ENCODE data around the gene CBFA2T3.
"Not testable (repeated sequence)": the region's sequence is repeated elsewhere in the genome, so short reads cannot be mapped to it uniquely, and the experiment has no call there.

CBFA2T3 gene

DNA sequence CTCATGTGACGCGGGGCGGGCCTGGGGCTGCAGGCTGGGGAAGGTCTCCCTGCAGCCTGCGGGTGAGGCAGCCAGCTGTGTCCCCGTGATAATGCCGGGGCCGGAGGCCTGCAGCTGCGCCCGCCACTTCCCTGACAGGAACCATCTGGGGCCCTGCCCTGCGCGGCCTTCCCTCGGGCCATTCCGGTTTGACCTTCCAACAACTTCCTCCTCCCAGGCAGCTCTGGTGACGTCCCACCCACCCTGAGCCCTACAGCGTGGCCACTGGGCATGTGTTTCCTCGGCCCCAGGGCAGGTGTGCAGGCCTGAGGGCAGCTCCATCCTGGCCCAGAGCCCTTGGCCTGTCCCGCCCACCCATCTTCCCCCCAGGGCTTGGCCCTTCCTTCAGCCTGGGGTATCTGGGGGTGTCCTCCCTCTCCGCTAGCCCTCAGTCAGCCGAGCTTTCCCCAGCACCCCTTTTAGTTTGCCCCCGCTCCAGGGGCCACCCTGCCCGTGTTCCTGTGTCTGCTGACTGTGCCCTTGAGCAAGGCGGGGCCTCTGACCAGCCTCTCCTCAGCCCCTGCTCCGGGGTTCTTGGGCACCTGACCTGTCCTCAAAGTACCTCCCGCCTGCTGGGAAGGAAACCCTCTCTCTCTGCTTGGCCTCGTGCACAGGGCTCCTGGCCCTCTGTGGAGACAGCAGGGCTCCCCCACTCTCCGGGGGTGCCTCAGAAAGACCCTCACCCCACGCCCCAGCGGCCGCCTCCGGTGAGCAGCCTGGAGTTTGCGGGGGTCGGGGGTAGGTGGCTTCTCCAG is at the start of gene CBFA2T3:
CBFA2T3 (minus strand) TSS at position 190 of the 794 bp plus-strand sequence. CDS start 400 bp downstream, outside the sequence.
- in situ Hi-C loops (cut with MboI; ENCODE audit: low sequenced_read_pairs), result no loop called here

- in situ Hi-C loops (cut with MboI; ENCODE audit: low sequenced_read_pairs), result no loop called here
Observed at GRCh38 chr16:89026121-89026612, 49.2 kb upstream of the CBFA2T3 start.

GRCh38 chr16:89025636-89026035 is 48.6 kb upstream of the CBFA2T3 start:
- in situ Hi-C loops (cut with MboI; ENCODE audit: low sequenced_read_pairs), result no loop called here

DNA sequence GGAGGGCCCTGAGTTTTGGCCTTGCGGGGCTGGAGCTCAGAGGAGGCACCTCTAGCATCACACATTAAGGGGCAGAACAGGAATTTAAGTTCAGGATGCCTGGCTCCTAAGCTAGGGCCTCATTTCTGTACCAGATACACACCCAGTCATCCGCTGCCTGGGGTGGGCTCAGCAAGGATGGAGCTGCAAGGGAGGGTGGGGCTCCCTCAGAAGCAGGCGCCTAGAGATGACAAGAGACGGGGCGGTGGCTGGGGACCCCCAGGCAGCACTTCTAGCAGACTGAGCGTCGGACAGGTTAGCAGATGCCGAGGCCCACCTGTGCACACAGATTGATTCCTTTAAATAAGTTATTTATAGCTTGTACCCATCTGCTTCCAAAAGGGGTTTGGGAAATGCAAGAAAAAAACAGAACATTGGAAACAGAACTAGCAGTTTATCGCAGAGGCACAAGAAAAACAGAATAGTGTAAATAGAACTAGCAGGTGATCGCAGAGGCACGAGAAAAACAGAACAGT is 47.6 kb upstream of the CBFA2T3 start:
- in situ Hi-C loops (cut with MboI; ENCODE audit: low sequenced_read_pairs), result no loop called here

DNA sequence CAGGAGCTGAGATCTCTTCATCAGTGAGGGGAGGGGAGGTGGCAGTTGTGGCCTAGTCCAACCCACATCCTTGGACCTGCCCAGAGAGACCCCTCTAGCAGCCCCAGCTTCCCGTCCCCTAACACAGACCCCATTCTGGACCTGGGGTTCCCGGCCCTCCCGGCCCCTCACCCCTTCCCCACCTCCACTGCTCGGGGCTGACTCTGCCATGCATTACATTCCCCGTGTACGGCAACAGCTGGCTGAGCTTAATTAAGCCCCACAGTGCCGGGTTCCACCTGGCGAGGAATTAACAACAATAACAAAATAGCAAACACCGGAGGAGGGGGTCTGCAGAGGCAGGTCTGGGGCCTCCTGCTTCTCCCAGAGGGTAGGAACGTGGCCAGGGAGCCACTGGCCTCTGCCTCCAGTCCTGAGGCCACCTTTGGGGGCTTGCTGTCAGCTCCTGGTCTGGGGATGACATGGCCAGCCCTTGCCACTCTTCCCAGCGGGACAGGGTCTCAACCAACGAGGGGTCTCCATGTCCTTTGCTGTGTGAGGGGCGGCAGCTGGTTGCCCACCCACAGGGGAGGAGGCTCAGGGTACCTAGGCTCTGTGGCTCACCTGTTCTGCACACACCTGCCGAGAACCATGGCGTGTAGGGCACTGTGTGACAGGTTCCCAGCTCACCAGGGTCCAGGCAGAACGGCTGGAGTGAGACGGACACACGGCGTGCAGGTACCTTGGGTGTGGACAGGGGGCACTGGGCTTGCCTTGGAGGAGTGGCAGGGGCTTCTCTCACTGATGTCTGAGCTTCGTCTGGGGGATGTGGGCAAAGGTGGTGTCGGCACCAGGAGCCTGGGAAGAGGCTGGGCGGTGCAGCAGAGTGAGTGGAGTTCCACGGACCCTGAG is 46.9 kb upstream of the CBFA2T3 start:
- in situ Hi-C loops (cut with MboI; ENCODE audit: low sequenced_read_pairs), result no loop called here

GRCh38 chr16:89023151-89023551 is 46.1 kb upstream of the CBFA2T3 start:
- in situ Hi-C loops (cut with MboI; ENCODE audit: low sequenced_read_pairs), result no loop called here

DNA sequence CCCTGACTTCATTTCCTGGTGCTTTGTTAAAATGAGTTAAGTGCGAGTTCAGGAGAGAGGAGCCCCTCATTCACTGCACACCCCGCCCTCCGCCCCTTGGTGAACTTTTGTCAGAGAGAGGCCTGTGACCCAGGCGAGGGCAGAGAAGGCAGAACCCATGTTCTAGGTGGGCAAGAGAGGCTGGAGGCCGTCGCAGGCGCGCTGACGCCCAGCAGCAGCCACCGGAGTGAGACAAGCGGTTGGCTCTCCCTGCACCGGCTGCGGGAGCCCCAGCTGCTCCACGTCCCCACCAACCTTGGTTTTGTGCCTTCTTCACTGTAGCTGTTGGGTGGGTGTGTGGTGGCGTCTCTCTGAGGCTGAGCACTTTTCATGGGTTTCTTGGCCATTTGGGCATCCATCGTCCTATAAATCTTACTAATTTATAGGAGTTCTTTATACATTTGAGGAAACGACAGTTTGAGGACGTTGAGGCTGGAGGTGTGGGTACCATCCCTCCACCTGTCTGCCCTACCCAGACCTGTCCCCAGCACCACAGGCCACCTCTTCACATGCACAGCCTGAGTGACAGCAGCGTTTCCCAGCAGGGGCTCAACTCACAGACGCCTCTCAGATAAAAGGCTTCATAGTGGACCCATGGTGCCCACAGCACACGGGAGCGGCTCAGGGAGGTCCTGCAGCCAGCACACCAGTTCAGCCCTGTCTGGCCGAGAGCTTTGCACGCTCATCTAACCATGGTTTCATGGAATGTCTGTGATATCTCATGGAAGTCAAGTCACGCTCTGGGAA is 45.2 kb upstream of the CBFA2T3 start:
- in situ Hi-C loops (cut with MboI; ENCODE audit: low sequenced_read_pairs), result no loop called here

DNA sequence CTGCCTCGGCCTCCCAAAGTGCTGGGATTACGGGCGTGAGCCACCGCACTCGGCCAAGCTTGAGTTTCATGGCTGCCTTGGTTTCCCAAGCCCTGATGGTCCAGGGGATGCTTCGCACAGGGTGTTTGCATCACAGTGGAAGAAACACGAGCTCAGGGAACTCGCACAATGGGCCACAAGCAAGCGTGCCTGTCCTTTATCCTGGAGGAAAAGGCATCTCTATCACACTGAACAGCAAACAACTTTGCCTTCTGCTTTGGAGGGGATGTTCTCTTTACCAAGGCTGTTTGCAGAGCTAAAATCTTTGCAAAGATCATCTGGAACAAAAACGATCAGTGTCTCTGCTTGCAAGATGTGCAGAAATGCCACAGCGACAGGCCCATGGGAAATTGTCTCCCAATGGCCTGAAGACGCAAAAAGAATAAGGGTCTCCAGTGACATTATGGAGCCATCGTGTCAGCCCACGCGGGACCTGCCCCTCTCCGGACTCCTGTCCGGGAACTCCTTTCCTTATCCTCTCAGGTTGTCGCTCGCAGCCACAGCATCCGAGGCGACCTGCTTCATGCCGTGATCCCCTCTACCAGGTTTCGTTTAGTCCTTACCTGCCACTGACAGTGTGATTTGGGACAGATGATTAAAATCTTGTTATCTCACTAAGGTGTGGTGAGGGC is 44.1 kb upstream of the CBFA2T3 start:
- in situ Hi-C loops (cut with MboI; ENCODE audit: low sequenced_read_pairs), result no loop called here

GRCh38 chr16:89020068-89020924 is 43.3 kb upstream of the CBFA2T3 start:
- in situ Hi-C loops (cut with MboI; ENCODE audit: low sequenced_read_pairs), result no loop called here

DNA sequence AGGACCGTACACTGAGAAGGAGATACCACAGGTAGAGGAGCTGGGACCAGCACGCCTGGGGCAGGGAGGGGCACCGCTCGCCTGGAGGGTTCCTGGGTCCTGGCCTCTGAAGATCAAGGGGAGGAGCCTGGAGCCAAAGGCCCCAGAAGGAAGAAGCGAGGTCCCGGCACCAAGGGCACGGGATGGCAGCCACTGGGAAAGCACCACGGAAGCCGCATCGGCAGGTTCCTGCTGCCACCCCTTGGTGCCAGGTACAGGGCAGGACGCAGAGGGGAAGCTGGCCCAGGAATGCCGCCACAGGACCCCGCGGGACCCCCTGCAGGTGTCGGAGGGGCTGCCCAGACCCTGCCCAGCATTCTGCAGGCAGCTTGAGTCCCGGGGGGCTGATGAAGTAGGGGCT is 42.5 kb upstream of the CBFA2T3 start:
- in situ Hi-C loops (cut with MboI; ENCODE audit: low sequenced_read_pairs), result no loop called here

GRCh38 chr16:89018282-89019158 is 41.5 kb upstream of the CBFA2T3 start:
- in situ Hi-C loops (cut with MboI; ENCODE audit: low sequenced_read_pairs), result no loop called here

- in situ Hi-C loops (cut with MboI; ENCODE audit: low sequenced_read_pairs), result no loop called here
Observed at GRCh38 chr16:89017543-89018281, 40.7 kb upstream of the CBFA2T3 start.

DNA sequence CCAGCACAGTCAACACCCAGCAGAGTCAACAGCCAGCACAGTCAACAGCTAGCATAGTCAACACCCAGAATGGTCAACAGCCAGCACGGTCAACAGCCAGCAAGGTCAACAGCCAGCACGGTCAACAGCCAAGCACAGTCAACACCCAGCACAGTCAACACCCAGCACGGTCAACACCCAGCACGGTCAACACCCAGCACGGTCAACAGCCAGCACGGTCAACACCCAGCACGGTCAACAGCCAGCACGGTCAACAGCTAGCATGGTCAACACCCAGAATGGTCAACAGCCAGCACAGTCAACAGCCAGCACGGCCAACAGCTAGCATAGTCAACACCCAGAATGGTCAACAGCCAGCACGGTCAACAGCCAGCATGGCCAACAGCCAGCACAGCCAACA is 39.6 kb upstream of the CBFA2T3 start:
- in situ Hi-C loops (cut with MboI; ENCODE audit: low sequenced_read_pairs), result not testable (repeated sequence)

DNA sequence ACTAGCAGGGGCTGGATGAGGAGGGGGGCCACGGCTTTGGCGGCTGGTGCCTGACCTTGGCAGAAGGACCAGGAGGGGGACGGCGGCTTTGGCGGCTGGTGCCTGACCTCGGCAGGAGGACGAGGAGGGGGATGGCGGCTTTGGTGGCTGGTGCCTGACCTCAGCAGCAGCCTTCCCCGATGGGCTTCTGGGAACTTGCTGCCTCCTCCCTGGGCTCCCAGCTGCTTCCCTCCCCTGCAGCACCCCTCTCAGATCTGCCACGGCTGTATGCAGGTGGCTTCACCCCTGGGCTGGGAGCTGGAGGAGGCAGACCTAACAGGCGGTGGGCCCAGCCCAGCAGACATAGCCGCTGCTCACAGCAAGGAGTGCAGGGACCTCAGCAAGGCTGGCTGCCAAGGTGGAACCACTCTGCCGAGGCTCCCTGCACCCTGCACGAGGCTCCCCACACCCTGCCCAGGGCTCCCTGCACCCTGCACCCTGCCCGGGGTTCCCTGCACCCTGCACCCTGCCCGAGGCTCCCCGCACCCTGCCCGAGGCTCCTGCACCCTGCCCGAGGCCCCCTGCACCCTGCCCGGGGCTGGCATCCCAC is 38.4 kb upstream of the CBFA2T3 start:
- in situ Hi-C loops (cut with MboI; ENCODE audit: low sequenced_read_pairs), result no loop called here

GRCh38 chr16:89014403-89015230 is 37.6 kb upstream of the CBFA2T3 start:
- in situ Hi-C loops (cut with MboI; ENCODE audit: low sequenced_read_pairs), result no loop called here

DNA sequence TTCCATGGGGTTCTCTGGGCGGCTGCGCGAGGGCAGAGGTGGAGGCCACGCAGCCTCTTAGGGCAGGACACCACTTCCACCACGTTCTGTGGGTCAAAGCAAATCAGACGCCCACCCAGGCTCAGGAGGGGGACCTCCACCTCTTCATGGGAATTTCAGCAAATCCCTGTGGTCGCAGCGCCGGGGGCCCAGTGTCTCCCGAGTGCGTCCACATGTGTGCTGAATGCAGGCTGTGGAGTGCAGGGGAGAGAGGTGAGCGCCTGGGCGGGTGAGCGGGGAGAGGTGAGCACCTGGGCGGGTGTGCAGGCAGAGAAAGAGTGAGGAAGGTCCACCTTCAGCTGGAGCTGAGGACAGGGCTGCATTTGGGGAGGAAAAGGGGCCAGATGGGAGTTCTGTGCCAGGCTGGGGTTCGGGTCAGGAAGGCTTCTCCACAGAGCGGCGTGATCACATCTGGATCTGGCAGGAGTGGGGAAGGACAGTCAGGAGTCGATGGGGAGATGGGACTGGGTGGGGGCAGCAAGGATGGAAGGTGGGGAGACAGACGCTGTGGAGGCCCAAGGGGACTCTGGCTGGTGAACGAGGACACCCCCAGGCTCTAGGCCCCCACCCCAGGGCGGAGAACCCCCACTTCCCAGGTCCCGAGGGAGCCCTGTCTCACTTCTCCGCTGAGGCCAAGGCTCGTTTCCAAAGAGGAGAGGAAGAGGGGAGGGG is 36.8 kb upstream of the CBFA2T3 start:
- in situ Hi-C loops (cut with MboI; ENCODE audit: low sequenced_read_pairs), result no loop called here
